Colonic mucosa (tissue), 4 donors: ENCODE results near the gene OXSR1. TPM values are rescaled to one million over a fixed set of nuclear protein-coding genes. Genes with fewer than 3 reads are reported as not detected.

Experiments used
- DNase-seq: peaks from one replicate; pipeline ENCODE4 v3.0.0-alpha.2; 2020
- H3K27ac ChIP-seq: fragments of 200-600 bp; one replicate; pipeline ENCODE4 v1.8.0; 2021
- H3K27me3 ChIP-seq: fragments of 200-600 bp; one replicate; pipeline ENCODE4 v1.8.0; 2021
- H3K36me3 ChIP-seq: fragments of 200-600 bp; one replicate; pipeline ENCODE4 v1.8.0; 2021
- H3K4me1 ChIP-seq: fragments of 200-600 bp; one replicate; pipeline ENCODE4 v1.8.0; 2021; ENCODE audit warnings: mild to moderate bottlenecking
- H3K4me3 ChIP-seq: fragments of 200-600 bp; one replicate; pipeline ENCODE4 v1.8.0; 2021
- H3K9ac ChIP-seq, 2 donors: one replicate each; pipeline ENCODE4 v1.7.0; 2013; ENCODE audit warnings: control low read depth in 2 of 2, low read depth in 2 of 2, low read length in 2 of 2
- H3K9me3 ChIP-seq: fragments of 200-600 bp; one replicate; pipeline ENCODE4 v1.8.0; 2021
- CTCF ChIP-seq: fragments of 200-600 bp; IDR thresholded peaks from one replicate; pipeline ENCODE4 v1.8.0; 2022; ENCODE audit warnings: antibody characterized with exemption, mild to moderate bottlenecking
- intact Hi-C: fragments of 100-400 bp; cut with DNase I; formaldehyde crosslinking; loops from one replicate; pipeline ENCODE4 v1.14.1; 2022
- total RNA-seq, 2 donors: library from RNA; stranded (reverse); fragmentation: NEBNext Ultra II Directional in 1 of 2; extraction: Animal tissue kit (Norgen Biotek cat#: 25700) in 1 of 2; gene quantifications; one replicate each; pipeline ENCODE4 v1.2.1, GENCODE V29; 2021
- donor health status: healthy.
- donor health status: DM: no; HTN: no; CAD: no.
- donor health status: DM: no; HTN: no; CAD: no.

Gene OXSR1
- total RNA-seq, 2 donors from 2014 or later = 32.0 to 57.3 TPM

GRCh38 chr3:38245930-38246329, 80.6 kb downstream of the OXSR1 start:
- H3K27ac ChIP-seq = no peak overlapping the region
- no peak overlapping the region for H3K4me3 ChIP-seq
- no peaks in the 10 kb centered on the region for H3K4me1 ChIP-seq
- no peaks in the 10 kb centered on the region for H3K27me3 ChIP-seq
- intact Hi-C loops = no loop called here
- peaks cover 3% of the 10 kb centered on the region for H3K36me3 ChIP-seq
- no peaks in the 10 kb centered on the region for H3K9me3 ChIP-seq
- H3K9ac ChIP-seq = no peak overlapping the region
- DNase-seq = no peak
- TF ChIP-seq CTCF = no peak

GRCh38 chr3:38247366-38248035, 82.2 kb downstream of the OXSR1 start:
- Histone ChIP-seq H3K27me3 (no peaks in the 10 kb centered on the region), H3K9me3 (no peaks in the 10 kb centered on the region), H3K4me1 (no peaks in the 10 kb centered on the region), H3K9ac (no peak overlapping the region), H3K4me3 (no peak overlapping the region), H3K36me3 (peaks cover 3% of the 10 kb centered on the region), H3K27ac (no peak overlapping the region)
- no peak for TF ChIP-seq CTCF
- no peak for DNase-seq
- intact Hi-C loops = no loop called here

DNA sequence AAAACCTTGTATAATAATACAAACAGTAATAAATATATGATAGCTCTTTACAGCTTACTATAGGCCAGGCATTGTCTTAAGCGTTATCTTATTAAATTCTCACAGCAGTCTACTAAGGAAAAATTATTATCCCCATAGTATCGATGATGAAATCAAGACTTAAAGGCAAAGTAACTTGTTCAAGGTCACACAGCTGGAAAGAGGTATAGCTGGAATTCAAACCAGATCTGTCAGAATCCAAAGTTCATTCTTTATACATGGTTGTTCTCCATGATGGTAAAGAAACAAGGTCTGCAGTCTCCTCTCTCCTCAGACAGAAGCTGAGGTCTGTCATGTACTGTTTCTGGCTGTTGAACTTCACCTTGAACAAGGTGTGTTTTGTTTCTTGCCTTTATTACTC, 84.9 kb downstream of the OXSR1 start:
- Histone ChIP-seq H3K9ac (no peak overlapping the region), H3K27me3 (no peaks in the 10 kb centered on the region), H3K27ac (no peak overlapping the region), H3K4me1 (no peaks in the 10 kb centered on the region), H3K36me3 (peaks cover 8% of the 10 kb centered on the region), H3K4me3 (no peak overlapping the region), H3K9me3 (no peaks in the 10 kb centered on the region)
- TF ChIP-seq CTCF = no peak
- DNase-seq = no peak
- intact Hi-C loops = no loop called here

DNA sequence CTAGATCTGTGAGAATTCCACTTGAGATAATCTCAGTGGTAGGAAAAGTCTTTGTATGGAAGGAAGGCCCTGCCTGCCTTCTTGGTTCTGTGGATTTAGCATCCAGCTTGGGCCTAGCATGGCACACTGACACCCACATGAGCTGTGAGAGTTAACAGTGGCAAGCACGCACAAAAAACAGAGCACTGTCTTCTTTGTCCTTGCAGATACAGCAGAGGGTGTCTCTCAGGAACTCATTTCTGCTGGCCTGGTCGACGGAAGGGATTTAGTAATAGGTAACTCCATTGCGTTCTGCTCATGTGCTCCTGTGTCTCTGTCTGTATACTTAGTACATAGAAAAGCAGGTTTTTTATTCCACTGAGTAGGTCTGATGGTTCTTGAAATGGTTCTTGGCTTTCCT, 85.9 kb downstream of the OXSR1 start:
- no peaks in the 10 kb centered on the region for H3K9me3 ChIP-seq
- peaks cover 8% of the 10 kb centered on the region for H3K36me3 ChIP-seq
- H3K9ac ChIP-seq = no peak overlapping the region
- no peak for DNase-seq
- H3K4me1 ChIP-seq = no peaks in the 10 kb centered on the region
- intact Hi-C loops = no loop called here
- H3K27me3 ChIP-seq = no peaks in the 10 kb centered on the region
- no peak overlapping the region for H3K4me3 ChIP-seq
- TF ChIP-seq CTCF = no peak
- H3K27ac ChIP-seq = no peak overlapping the region

- DNase-seq = no peak
- Histone ChIP-seq H3K27me3 (no peaks in the 10 kb centered on the region), H3K9ac (no peak overlapping the region), H3K4me1 (no peaks in the 10 kb centered on the region), H3K27ac (no peak overlapping the region), H3K4me3 (no peak overlapping the region), H3K36me3 (peaks cover 5% of the 10 kb centered on the region), H3K9me3 (no peaks in the 10 kb centered on the region)
- intact Hi-C loops = no loop called here
- TF ChIP-seq CTCF = no peak
Observed at GRCh38 chr3:38253704-38254103, 88.4 kb downstream of the OXSR1 start.
